HCT116 (cell line): Measurements from ENCODE around the gene SLC43A3.

Experiments used
- CTCF ChIP-seq, 3 experiments: fragments of 200-600 bp in 1 of 3; sonication (generic) in 1 of 3; IDR thresholded peaks in 2 of 3; conservative IDR thresholded peaks in 1 of 3; 2 replicates each; pipeline ENCODE4 v1.5.1; 2012 to 2017; ENCODE audit warnings: low read depth in 2 of 3, low read length in 2 of 3, antibody characterized with exemption in 1 of 3, borderline replicate concordance in 1 of 3, control low read depth in 1 of 3, mild to moderate bottlenecking in 1 of 3, mixed read lengths in 1 of 3, mixed run types in 1 of 3, moderate library complexity in 1 of 3; ENCODE audit not compliant: insufficient read depth in 1 of 3
- JUND ChIP-seq: IDR thresholded peaks from 2 replicates; pipeline ENCODE4 v1.6.1; 2012
- SP1 ChIP-seq: IDR thresholded peaks from 2 replicates; pipeline ENCODE4 v1.6.1; 2012; ENCODE audit warnings: low read depth
- YY1 ChIP-seq: IDR thresholded peaks from 2 replicates; pipeline ENCODE4 v1.6.1; 2011; ENCODE audit warnings: low read length, low read depth, moderate library complexity, mild to moderate bottlenecking; ENCODE audit not compliant: insufficient replicate concordance; ENCODE audit errors: extremely low read depth

GRCh38 chr11:57464539-57465181, 37.7 kb upstream of the SLC43A3 start:
- TF ChIP-seq CTCF (IDR thresholded peaks at IDR 0.05 in 2 of 3, conservative IDR thresholded peaks at IDR 0.05 in 1 of 3; ENCODE audit: borderline replicate concordance in 1 of 3, insufficient read depth in 1 of 3, low read depth in 2 of 3, low read length in 2 of 3) (no peak), SP1 (no peak), JUND (no peak), YY1 (no peak)
